Measurements from ENCODE around the gene SEC24B.

DNA sequence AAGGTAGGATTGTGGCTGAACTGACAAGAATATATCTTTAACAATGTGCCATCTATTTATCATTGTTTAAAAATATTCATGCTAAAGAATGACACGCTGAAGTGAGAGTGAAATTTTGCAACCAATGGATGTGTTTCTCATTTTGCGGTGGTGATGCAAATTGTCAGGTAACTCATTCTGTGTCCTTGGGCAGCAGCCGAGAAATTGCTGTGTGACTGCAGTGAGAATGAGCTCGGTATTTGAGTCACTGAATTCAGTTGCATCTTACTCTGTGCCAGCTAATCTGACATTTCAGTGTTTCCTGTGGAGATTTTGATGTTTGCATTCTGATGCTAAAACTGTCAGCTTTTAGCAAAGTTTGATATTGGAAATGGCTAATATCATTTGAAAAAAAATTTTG lies 154.6 kb downstream of the SEC24B start:
- TF ChIP-seq GLIS3 (CRISPR knock-in tag; IDR thresholded peaks at IDR 0.05) (no peak), ARNTL (CRISPR knock-in tag; IDR thresholded peaks at IDR 0.05; ENCODE audit: borderline replicate concordance, low read depth) (no peak), OSR1 (CRISPR knock-in tag; IDR thresholded peaks at IDR 0.05) (no peak), RARB (CRISPR knock-in tag; IDR thresholded peaks at IDR 0.05) (no peak), ZNF565 (CRISPR knock-in tag; conservative IDR thresholded peaks at IDR 0.05; ENCODE audit: low read depth) (no peak), ZC3H10 (CRISPR knock-in tag; IDR thresholded peaks at IDR 0.05) (no peak), TCF4 (CRISPR knock-in tag; IDR thresholded peaks at IDR 0.05; ENCODE audit: borderline replicate concordance) (no peak), ZNF8 (CRISPR knock-in tag; IDR thresholded peaks at IDR 0.05) (no peak), ZFP30 (CRISPR knock-in tag; IDR thresholded peaks at IDR 0.05) (no peak), ZFP3 (CRISPR knock-in tag; IDR thresholded peaks at IDR 0.05) (no peak), SNAI2 (CRISPR knock-in tag; IDR thresholded peaks at IDR 0.05) (no peak)
- TF ChIP-seq, protein P1, sequence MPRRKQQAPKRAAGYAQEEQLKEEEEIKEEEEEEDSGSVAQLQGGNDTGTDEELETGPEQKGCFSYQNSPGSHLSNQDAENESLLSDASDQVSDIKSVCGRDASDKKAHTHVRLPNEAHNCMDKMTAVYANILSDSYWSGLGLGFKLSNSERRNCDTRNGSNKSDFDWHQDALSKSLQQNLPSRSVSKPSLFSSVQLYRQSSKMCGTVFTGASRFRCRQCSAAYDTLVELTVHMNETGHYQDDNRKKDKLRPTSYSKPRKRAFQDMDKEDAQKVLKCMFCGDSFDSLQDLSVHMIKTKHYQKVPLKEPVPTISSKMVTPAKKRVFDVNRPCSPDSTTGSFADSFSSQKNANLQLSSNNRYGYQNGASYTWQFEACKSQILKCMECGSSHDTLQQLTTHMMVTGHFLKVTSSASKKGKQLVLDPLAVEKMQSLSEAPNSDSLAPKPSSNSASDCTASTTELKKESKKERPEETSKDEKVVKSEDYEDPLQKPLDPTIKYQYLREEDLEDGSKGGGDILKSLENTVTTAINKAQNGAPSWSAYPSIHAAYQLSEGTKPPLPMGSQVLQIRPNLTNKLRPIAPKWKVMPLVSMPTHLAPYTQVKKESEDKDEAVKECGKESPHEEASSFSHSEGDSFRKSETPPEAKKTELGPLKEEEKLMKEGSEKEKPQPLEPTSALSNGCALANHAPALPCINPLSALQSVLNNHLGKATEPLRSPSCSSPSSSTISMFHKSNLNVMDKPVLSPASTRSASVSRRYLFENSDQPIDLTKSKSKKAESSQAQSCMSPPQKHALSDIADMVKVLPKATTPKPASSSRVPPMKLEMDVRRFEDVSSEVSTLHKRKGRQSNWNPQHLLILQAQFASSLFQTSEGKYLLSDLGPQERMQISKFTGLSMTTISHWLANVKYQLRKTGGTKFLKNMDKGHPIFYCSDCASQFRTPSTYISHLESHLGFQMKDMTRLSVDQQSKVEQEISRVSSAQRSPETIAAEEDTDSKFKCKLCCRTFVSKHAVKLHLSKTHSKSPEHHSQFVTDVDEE (CRISPR knock-in tag; IDR thresholded peaks at IDR 0.05) = no peak
- TF ChIP-seq, protein P2, sequence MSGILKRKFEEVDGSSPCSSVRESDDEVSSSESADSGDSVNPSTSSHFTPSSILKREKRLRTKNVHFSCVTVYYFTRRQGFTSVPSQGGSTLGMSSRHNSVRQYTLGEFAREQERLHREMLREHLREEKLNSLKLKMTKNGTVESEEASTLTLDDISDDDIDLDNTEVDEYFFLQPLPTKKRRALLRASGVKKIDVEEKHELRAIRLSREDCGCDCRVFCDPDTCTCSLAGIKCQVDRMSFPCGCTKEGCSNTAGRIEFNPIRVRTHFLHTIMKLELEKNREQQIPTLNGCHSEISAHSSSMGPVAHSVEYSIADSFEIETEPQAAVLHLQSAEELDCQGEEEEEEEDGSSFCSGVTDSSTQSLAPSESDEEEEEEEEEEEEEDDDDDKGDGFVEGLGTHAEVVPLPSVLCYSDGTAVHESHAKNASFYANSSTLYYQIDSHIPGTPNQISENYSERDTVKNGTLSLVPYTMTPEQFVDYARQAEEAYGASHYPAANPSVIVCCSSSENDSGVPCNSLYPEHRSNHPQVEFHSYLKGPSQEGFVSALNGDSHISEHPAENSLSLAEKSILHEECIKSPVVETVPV (CRISPR knock-in tag; IDR thresholded peaks at IDR 0.05) = no peak
- TF ChIP-seq, protein P3, sequence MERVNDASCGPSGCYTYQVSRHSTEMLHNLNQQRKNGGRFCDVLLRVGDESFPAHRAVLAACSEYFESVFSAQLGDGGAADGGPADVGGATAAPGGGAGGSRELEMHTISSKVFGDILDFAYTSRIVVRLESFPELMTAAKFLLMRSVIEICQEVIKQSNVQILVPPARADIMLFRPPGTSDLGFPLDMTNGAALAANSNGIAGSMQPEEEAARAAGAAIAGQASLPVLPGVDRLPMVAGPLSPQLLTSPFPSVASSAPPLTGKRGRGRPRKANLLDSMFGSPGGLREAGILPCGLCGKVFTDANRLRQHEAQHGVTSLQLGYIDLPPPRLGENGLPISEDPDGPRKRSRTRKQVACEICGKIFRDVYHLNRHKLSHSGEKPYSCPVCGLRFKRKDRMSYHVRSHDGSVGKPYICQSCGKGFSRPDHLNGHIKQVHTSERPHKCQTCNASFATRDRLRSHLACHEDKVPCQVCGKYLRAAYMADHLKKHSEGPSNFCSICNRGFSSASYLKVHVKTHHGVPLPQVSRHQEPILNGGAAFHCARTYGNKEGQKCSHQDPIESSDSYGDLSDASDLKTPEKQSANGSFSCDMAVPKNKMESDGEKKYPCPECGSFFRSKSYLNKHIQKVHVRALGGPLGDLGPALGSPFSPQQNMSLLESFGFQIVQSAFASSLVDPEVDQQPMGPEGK (CRISPR knock-in tag; IDR thresholded peaks at IDR 0.05; ENCODE audit: borderline replicate concordance) = no peak
